H1 (cell line): ENCODE data around the gene CHST3. TPM values are rescaled to one million over a fixed set of nuclear protein-coding genes. Genes with fewer than 3 reads are reported as not detected.
"Not testable (repeated sequence)": the region's sequence is repeated elsewhere in the genome, so short reads cannot be mapped to it uniquely, and the experiment has no call there.

Experiments
- CTCF ChIA-PET: fragments of 300-600 bp; sonication (Branson Sonifier 250); formaldehyde crosslinking; loops from one replicate; lab custom pipeline; 2021; ENCODE audit not compliant: partially characterized antibody; lab: Charles Lee
- POLR2A ChIA-PET: fragments of 300-600 bp; sonication (Branson Sonifier 250); formaldehyde crosslinking; loops from one replicate; lab custom pipeline; 2021; ENCODE audit warnings: inconsistent platforms; ENCODE audit not compliant: partially characterized antibody; lab: Charles Lee
- DNase-seq, 2 experiments: peaks; one replicate each; pipeline versions ENCODE4 v3.0.0 to v3.0.0-alpha.2; 2010 to 2022; ENCODE audit warnings: low spot score in 2 of 2, low read depth in 1 of 2, mixed read lengths in 1 of 2
- FAIRE-seq: peaks from 2 replicates; lab custom pipeline; 2011; peaks lifted over from hg19 to GRCh38; lab: Jason Lieb, UNC
- H2AFZ ChIP-seq: 2 replicates; pipeline ENCODE4 v1.8.1; 2012; ENCODE audit warnings: low read length, inconsistent platforms
- H2AK5ac ChIP-seq: 2 replicates; pipeline ENCODE4 v1.6.1; 2013; ENCODE audit warnings: low read depth, low read length
- H2BK120ac ChIP-seq: replicated peaks from 2 replicates; pipeline ENCODE3; 2013; ENCODE audit warnings: low read depth, low read length, inconsistent platforms
- H2BK12ac ChIP-seq: 2 replicates; pipeline ENCODE4 v1.6.1; 2013; ENCODE audit warnings: low read depth, low read length
- H2BK15ac ChIP-seq: 2 replicates; pipeline ENCODE4 v1.6.1; 2013; ENCODE audit warnings: low read length
- H2BK20ac ChIP-seq: 2 replicates; pipeline ENCODE4 v1.6.1; 2013; ENCODE audit warnings: low read length
- H2BK5ac ChIP-seq: 2 replicates; pipeline ENCODE4 v1.6.1; 2013; ENCODE audit warnings: low read depth, low read length
- H3K14ac ChIP-seq: 2 replicates; pipeline ENCODE4 v1.6.1; 2013; ENCODE audit warnings: inconsistent platforms; ENCODE audit not compliant: insufficient read length
- H3K18ac ChIP-seq: 2 replicates; pipeline ENCODE4 v1.6.1; 2013; ENCODE audit warnings: low read length; ENCODE audit errors: extremely low read depth
- H3K23ac ChIP-seq: 2 replicates; pipeline ENCODE4 v1.6.1; 2013; ENCODE audit warnings: inconsistent platforms; ENCODE audit not compliant: insufficient read length
- H3K23me2 ChIP-seq: 2 replicates; pipeline ENCODE4 v1.6.1; 2013; ENCODE audit warnings: low read depth, low read length
- H3K27ac ChIP-seq: 2 replicates; pipeline ENCODE4 v1.6.1; 2011; ENCODE audit warnings: low read depth, low read length, inconsistent platforms
- H3K27me3 ChIP-seq, 4 experiments: replicated peaks in 1 of 4; 1 replicate in 1 of 4; 2 replicates in 3 of 4; pipeline versions ENCODE4 v1.6.1 to v1.8.1; 2011 to 2013; ENCODE audit warnings: low read length in 3 of 4, mild to moderate bottlenecking in 3 of 4, inconsistent platforms in 2 of 4, mixed read lengths in 2 of 4, moderate library complexity in 1 of 4; ENCODE audit not compliant: control insufficient read depth in 3 of 4, insufficient read depth in 3 of 4; ENCODE audit errors: extremely low read depth in 1 of 4
- H3K36me3 ChIP-seq, 4 experiments: 2 replicates each; pipeline versions ENCODE4 v1.6.1 to v1.8.1; 2011 to 2013; ENCODE audit warnings: mild to moderate bottlenecking in 4 of 4, low read length in 3 of 4, moderate library complexity in 2 of 4, control low read depth in 1 of 4, inconsistent platforms in 1 of 4; ENCODE audit not compliant: insufficient read depth in 4 of 4, control insufficient read depth in 2 of 4
- H3K4ac ChIP-seq: replicated peaks from 2 replicates; pipeline ENCODE3; 2013; ENCODE audit warnings: low read length, low read depth, mixed read lengths, inconsistent platforms; ENCODE audit not compliant: insufficient read length
- H3K4me1 ChIP-seq, 4 experiments: replicated peaks in 1 of 4; 1 replicate in 1 of 4; 2 replicates in 3 of 4; pipeline versions ENCODE4 v1.6.1 to v1.8.1; 2011 to 2013; ENCODE audit warnings: low read length in 3 of 4, inconsistent platforms in 2 of 4, mixed read lengths in 1 of 4; ENCODE audit not compliant: insufficient read depth in 4 of 4, control insufficient read depth in 3 of 4
- H3K4me2 ChIP-seq, 2 experiments: 2 replicates each; pipeline versions ENCODE4 v1.6.1 to v1.8.1; 2011 to 2013; ENCODE audit warnings: low read depth in 2 of 2, low read length in 2 of 2, control low read depth in 1 of 2, inconsistent platforms in 1 of 2, mild to moderate bottlenecking in 1 of 2; ENCODE audit not compliant: insufficient read depth in 1 of 2
- H3K4me3 ChIP-seq, 4 experiments: fragments of 200-600, 300-600 bp in 1 of 4; sonication (generic), shearing (Covaris generic), sonication (Bioruptor Twin) in 1 of 4; 2 replicates each; pipeline versions ENCODE4 v1.5.1 to v1.8.1; 2011 to 2016; ENCODE audit warnings: low read length in 4 of 4, low read depth in 3 of 4, control low read depth in 2 of 4, inconsistent platforms in 2 of 4, mild to moderate bottlenecking in 2 of 4, mixed read lengths in 1 of 4, moderate library complexity in 1 of 4; ENCODE audit not compliant: insufficient read depth in 2 of 4; ENCODE audit errors: extremely low read depth in 1 of 4
- H3K56ac ChIP-seq: replicated peaks from 2 replicates; pipeline ENCODE3; 2013; ENCODE audit warnings: low read depth, mild to moderate bottlenecking, mixed read lengths, low read length, inconsistent platforms; ENCODE audit not compliant: insufficient read length
- H3K79me1 ChIP-seq: 2 replicates; pipeline ENCODE4 v1.6.1; 2013; ENCODE audit warnings: low read depth, low read length, control low read depth
- H3K79me2 ChIP-seq, 2 experiments: 2 replicates each; pipeline versions ENCODE4 v1.6.1 to v1.8.1; 2012 to 2013; ENCODE audit warnings: low read length in 2 of 2, mild to moderate bottlenecking in 2 of 2, inconsistent platforms in 1 of 2; ENCODE audit not compliant: insufficient read depth in 2 of 2, control insufficient read depth in 1 of 2
- H3K9ac ChIP-seq, 4 experiments: replicated peaks in 1 of 4; 1 replicate in 1 of 4; 2 replicates in 3 of 4; pipeline versions ENCODE4 v1.6.1 to v1.8.1; 2011 to 2013; ENCODE audit warnings: low read depth in 3 of 4, low read length in 3 of 4, control low read depth in 2 of 4, mild to moderate bottlenecking in 2 of 4, moderate library complexity in 2 of 4, inconsistent platforms in 1 of 4; ENCODE audit errors: extremely low read depth in 1 of 4
- H3K9me3 ChIP-seq, 2 experiments: 2 replicates each; pipeline versions ENCODE4 v1.6.1 to v1.8.1; 2012 to 2013; ENCODE audit warnings: mild to moderate bottlenecking in 2 of 2, moderate library complexity in 2 of 2, control low read depth in 1 of 2, inconsistent platforms in 1 of 2, low read depth in 1 of 2, low read length in 1 of 2, mixed read lengths in 1 of 2; ENCODE audit not compliant: insufficient read depth in 2 of 2
- H4K20me1 ChIP-seq, 2 experiments: replicated peaks in 1 of 2; 2 replicates each; pipeline versions ENCODE3 to v1.8.1; 2011 to 2013; ENCODE audit warnings: inconsistent platforms in 2 of 2, low read length in 2 of 2, mild to moderate bottlenecking in 1 of 2; ENCODE audit not compliant: insufficient read depth in 2 of 2, control insufficient read depth in 1 of 2
- H4K5ac ChIP-seq: 2 replicates; pipeline ENCODE4 v1.6.1; 2013; ENCODE audit warnings: low read length, low read depth, mixed read lengths, inconsistent platforms; ENCODE audit not compliant: insufficient read length
- H4K8ac ChIP-seq: 2 replicates; pipeline ENCODE4 v1.8.0; 2013; ENCODE audit warnings: mild to moderate bottlenecking, moderate library complexity, low read length, inconsistent platforms; ENCODE audit not compliant: insufficient read depth; ENCODE audit errors: extremely low read depth
- H4K91ac ChIP-seq: replicated peaks from 2 replicates; pipeline ENCODE3; 2013; ENCODE audit warnings: low read length, mixed read lengths, inconsistent platforms; ENCODE audit not compliant: insufficient read length
- WGBS, 2 experiments: shearing (Covaris generic) in 1 of 2; methylation state at CpG; one replicate each; pipeline versions ENCODE4 v1.1.6 to v1.1.7; 2013 to 2015; ENCODE audit warnings: low lambda C conversion rate in 2 of 2, mixed read lengths in 2 of 2, inconsistent platforms in 1 of 2, low coverage in 1 of 2, missing lambda C conversion rate in 1 of 2; ENCODE audit not compliant: insufficient replicate concordance in 2 of 2, insufficient coverage in 1 of 2, insufficient read length in 1 of 2; ENCODE audit errors: extremely low coverage in 1 of 2, missing lambda C conversion rate in 1 of 2; 5-methylcytosine and 5-hydroxymethylcytosine counted together
- polyA plus RNA-seq, 7 experiments: library from polyadenylated mRNA; depleted of rRNA in 3 of 7; stranded (reverse) in 5 of 7; unstranded in 2 of 7; fragments of >200 nt in 5 of 7; fragments of 200-250 nt in 2 of 7; gene quantifications; 1 replicate in 5 of 7; 2 replicates in 1 of 7; 4 replicates in 1 of 7; pipeline versions ENCODE4 v1.2.1 to v1.2.3, GENCODE V29; 2011 to 2013; ENCODE audit warnings: missing spikeins in 2 of 7, mixed read lengths in 2 of 7
- total RNA-seq: library from RNA; stranded (reverse); fragmentation: NEBNext Ultra II Directional; extraction: Animal tissue kit (Norgen Biotek cat#: 25700); gene quantifications from 2 replicates; pipeline ENCODE4 v1.2.1, GENCODE V29; 2021

The CHST3 gene
- total and polyA plus RNA-seq, 2 of the 8 experiments (the other 6 are each of a cell fraction or from before 2014, with no cell fraction given), result 2.0 to 5.8 TPM

- not testable (repeated sequence) for H3K23me2 ChIP-seq, H3K14ac ChIP-seq, H4K5ac ChIP-seq, H4K20me1 ChIP-seq, H2BK15ac ChIP-seq, H3K36me3 ChIP-seq, H2AFZ ChIP-seq, H3K18ac ChIP-seq, H3K9me3 ChIP-seq, H3K79me1 ChIP-seq, H3K27ac ChIP-seq, H3K27me3 ChIP-seq, H3K4ac ChIP-seq, FAIRE-seq, H4K91ac ChIP-seq, H2BK5ac ChIP-seq, H3K9ac ChIP-seq, H3K56ac ChIP-seq, DNase-seq, H2BK120ac ChIP-seq, H2BK12ac ChIP-seq, H2BK20ac ChIP-seq, H4K8ac ChIP-seq, H3K4me2 ChIP-seq, H2AK5ac ChIP-seq, H3K79me2 ChIP-seq, H3K23ac ChIP-seq, H3K4me3 ChIP-seq
- CTCF ChIA-PET, result interaction anchor here (0.6 to 5.3 kb wide), 20 partner anchors 8 to 1470 kb away, joined by 3 to 68 read pairs (median 4); no protein-coding TSS in a partner anchor
- POLR2A ChIA-PET, result interaction anchor here (2.7 kb wide), 1 partner anchor 14 kb away, joined by 8 read pairs; the partner anchor contains the start of gene CHST3
- WGBS, 2 experiments, result 80% methylated on average over 1 of the region's 1 CpG; no CpG with 5 or more reads in 1 of the 2 experiments
- H3K4me1 ChIP-seq, result peaks cover 0 to 14% (median 4%) of the 10 kb centered on the region in 4 experiments; a peak in 4 of 7 replicates
Observed at GRCh38 chr10:71977614-71977903, 13.4 kb downstream of the CHST3 start.
